HEK293 (cell line): ENCODE data around the gene SLC25A30.

ENCODE experiments used
- CTCF ChIA-PET: fragments of 350-600 bp; formaldehyde crosslinking; extraction: SDS; loops from one replicate; lab custom pipeline; 2021; ENCODE audit warnings: antibody characterized with exemption; lab: Yijun Ruan, JAX
- POLR2A ChIA-PET: fragments of 300-600 bp; formaldehyde crosslinking; extraction: SDS; loops from one replicate; lab custom pipeline; 2020; ENCODE audit warnings: antibody characterized with exemption, inconsistent platforms; lab: Yijun Ruan, JAX
- H3K27ac ChIP-seq: fragments of 200-500 bp; sonication (Bioruptor generic); 2 replicates; pipeline ENCODE4 v1.5.1; 2014; ENCODE audit warnings: low read depth, low read length, control low read depth, inconsistent platforms; ENCODE audit errors: extremely low read depth
- H3K36me3 ChIP-seq, 2 experiments: fragments of 200-500 bp in 1 of 2; sonication (Bioruptor generic) in 1 of 2; 1 replicate in 1 of 2; 2 replicates in 1 of 2; pipeline ENCODE4 v1.5.1; 2014 to 2017; ENCODE audit warnings: inconsistent platforms in 2 of 2, low read length in 2 of 2; ENCODE audit not compliant: control insufficient read depth in 2 of 2, insufficient read depth in 1 of 2
- H3K4me1 ChIP-seq: fragments of 200-500 bp; sonication (Bioruptor generic); 2 replicates; pipeline ENCODE4 v1.5.1; 2014; ENCODE audit warnings: mild to moderate bottlenecking, low read length, inconsistent platforms; ENCODE audit not compliant: control insufficient read depth, insufficient read depth
- H3K4me3 ChIP-seq: 2 replicates; pipeline ENCODE4 v1.5.1; 2011; ENCODE audit warnings: low read depth, mild to moderate bottlenecking, control low read depth, low read length, moderate library complexity
- H3K9me3 ChIP-seq: fragments of 200-500 bp; sonication (Bioruptor generic); 2 replicates; pipeline ENCODE4 v1.5.1; 2014; ENCODE audit warnings: low read depth, low read length, inconsistent platforms; ENCODE audit not compliant: control insufficient read depth, insufficient read depth
- BCL6B ChIP-seq: fragments of 450-650 bp; formaldehyde crosslinking; IDR thresholded peaks from 2 replicates; pipeline ENCODE4 v1.5.1; 2017; ENCODE audit warnings: missing biosample characterization, missing genetic modification characterization
- GLI2 ChIP-seq: fragments of 450-650 bp; formaldehyde crosslinking; IDR thresholded peaks from 2 replicates; pipeline ENCODE4; 2017; ENCODE audit warnings: missing biosample characterization, missing genetic modification characterization, low read depth, borderline replicate concordance
- SALL2 ChIP-seq: fragments of 450-650 bp; formaldehyde crosslinking; IDR thresholded peaks from 2 replicates; pipeline ENCODE4 v1.5.0; 2017; ENCODE audit warnings: missing biosample characterization, mild to moderate bottlenecking, missing genetic modification characterization, borderline replicate concordance
- SCRT1 ChIP-seq: fragments of 450-650 bp; formaldehyde crosslinking; IDR thresholded peaks from 2 replicates; pipeline ENCODE4 v1.5.1; 2016; ENCODE audit warnings: missing biosample characterization, missing genetic modification characterization, borderline replicate concordance
- WT1 ChIP-seq: fragments of 450-650 bp; formaldehyde crosslinking; IDR thresholded peaks from 2 replicates; pipeline ENCODE4 v1.5.1; 2016; ENCODE audit warnings: missing biosample characterization, missing genetic modification characterization
- ZEB2 ChIP-seq: fragments of 450-650 bp; formaldehyde crosslinking; IDR thresholded peaks from 2 replicates; pipeline ENCODE4 v1.5.1; 2016; ENCODE audit warnings: missing biosample characterization, missing genetic modification characterization
- ZFHX2 ChIP-seq: fragments of 450-650 bp; formaldehyde crosslinking; conservative IDR thresholded peaks from 2 replicates; pipeline ENCODE4 v1.5.1; 2016; ENCODE audit warnings: missing biosample characterization, missing genetic modification characterization
- ZFP41 ChIP-seq: fragments of 450-650 bp; formaldehyde crosslinking; IDR thresholded peaks from 2 replicates; pipeline ENCODE4 v1.5.1; 2016; ENCODE audit warnings: missing biosample characterization, missing genetic modification characterization, borderline replicate concordance
- ZNF112 ChIP-seq: fragments of 450-650 bp; formaldehyde crosslinking; IDR thresholded peaks from 2 replicates; pipeline ENCODE4 v1.5.0; 2017; ENCODE audit warnings: missing biosample characterization, missing genetic modification characterization
- ZNF140 ChIP-seq: fragments of 450-650 bp; formaldehyde crosslinking; IDR thresholded peaks from 2 replicates; pipeline ENCODE4 v1.5.1; 2016; ENCODE audit warnings: missing biosample characterization, missing genetic modification characterization
- ZNF148 ChIP-seq: fragments of 450-650 bp; formaldehyde crosslinking; IDR thresholded peaks from 2 replicates; pipeline ENCODE4 v1.5.0; 2017; ENCODE audit warnings: missing biosample characterization, missing genetic modification characterization, borderline replicate concordance
- ZNF19 ChIP-seq: fragments of 450-650 bp; formaldehyde crosslinking; IDR thresholded peaks from 2 replicates; pipeline ENCODE4; 2016; ENCODE audit warnings: missing biosample characterization, missing genetic modification characterization, low read depth
- ZNF202 ChIP-seq: fragments of 450-650 bp; formaldehyde crosslinking; IDR thresholded peaks from 2 replicates; pipeline ENCODE4 v1.5.1; 2016; ENCODE audit warnings: missing biosample characterization, missing genetic modification characterization, borderline replicate concordance
- ZNF239 ChIP-seq: fragments of 450-650 bp; formaldehyde crosslinking; IDR thresholded peaks from 2 replicates; pipeline ENCODE4 v1.5.1; 2016; ENCODE audit warnings: missing biosample characterization, missing genetic modification characterization
- ZNF292 ChIP-seq: fragments of 450-650 bp; formaldehyde crosslinking; IDR thresholded peaks from 2 replicates; pipeline ENCODE4 v1.5.1; 2016; ENCODE audit warnings: low read depth, missing biosample characterization, missing genetic modification characterization, borderline replicate concordance
- ZNF302 ChIP-seq: fragments of 450-650 bp; formaldehyde crosslinking; IDR thresholded peaks from 2 replicates; pipeline ENCODE4 v1.5.1; 2016; ENCODE audit warnings: missing biosample characterization, missing genetic modification characterization, low read depth
- ZNF324 ChIP-seq: fragments of 450-650 bp; formaldehyde crosslinking; IDR thresholded peaks from 2 replicates; pipeline ENCODE4 v1.5.1; 2016; ENCODE audit warnings: missing biosample characterization, missing genetic modification characterization
- ZNF350 ChIP-seq: fragments of 450-650 bp; formaldehyde crosslinking; IDR thresholded peaks from 2 replicates; pipeline ENCODE4 v1.5.0; 2017; ENCODE audit warnings: missing biosample characterization, mild to moderate bottlenecking, missing genetic modification characterization
- ZNF366 ChIP-seq: fragments of 450-650 bp; formaldehyde crosslinking; conservative IDR thresholded peaks from 2 replicates; pipeline ENCODE4 v1.5.1; 2016; ENCODE audit warnings: missing biosample characterization, missing genetic modification characterization
- ZNF488 ChIP-seq: fragments of 450-650 bp; formaldehyde crosslinking; IDR thresholded peaks from 2 replicates; pipeline ENCODE4 v1.5.1; 2016; ENCODE audit warnings: missing biosample characterization, missing genetic modification characterization
- ZNF518A ChIP-seq: fragments of 450-650 bp; formaldehyde crosslinking; conservative IDR thresholded peaks from 2 replicates; pipeline ENCODE4 v1.5.1; 2016; ENCODE audit warnings: low read depth, missing biosample characterization, missing genetic modification characterization
- ZNF530 ChIP-seq: fragments of 450-650 bp; formaldehyde crosslinking; IDR thresholded peaks from 2 replicates; pipeline ENCODE4 v1.5.1; 2016; ENCODE audit warnings: low read depth, missing biosample characterization, missing genetic modification characterization
- ZNF660 ChIP-seq: fragments of 450-650 bp; IDR thresholded peaks from 2 replicates; pipeline ENCODE4 v1.5.1; 2018; ENCODE audit warnings: missing biosample characterization, mild to moderate bottlenecking, missing genetic modification characterization
- ZNF701 ChIP-seq: fragments of 450-650 bp; formaldehyde crosslinking; IDR thresholded peaks from 2 replicates; pipeline ENCODE4 v1.5.1; 2016; ENCODE audit warnings: missing biosample characterization, missing genetic modification characterization
- ZNF791 ChIP-seq: fragments of 450-650 bp; formaldehyde crosslinking; IDR thresholded peaks from 2 replicates; pipeline ENCODE4 v1.5.1; 2016; ENCODE audit warnings: missing biosample characterization, missing genetic modification characterization
- ZNF792 ChIP-seq: fragments of 450-650 bp; formaldehyde crosslinking; IDR thresholded peaks from 2 replicates; pipeline ENCODE4 v1.5.1; 2016; ENCODE audit warnings: missing biosample characterization, missing genetic modification characterization

SLC25A30 gene

GRCh38 chr13:45401314-45401713 lies 16.9 kb downstream of the SLC25A30 start:
- Histone ChIP-seq H3K27ac (no peak overlapping the region), H3K4me3 (no peak overlapping the region), H3K4me1 (no peaks in the 10 kb centered on the region), H3K9me3 (no peaks in the 10 kb centered on the region), H3K36me3 (peaks cover 6 to 40% of the 10 kb centered on the region in 2 experiments; a peak in 2 of 3 replicates)
- ChIA-PET CTCF (no interaction called here), POLR2A (no interaction called here)
- TF ChIP-seq BCL6B (tag by site-specific recombination) (no peak), ZNF660 (no peak), GLI2 (tag by site-specific recombination) (no peak), ZNF791 (no peak), ZNF530 (tag by site-specific recombination) (no peak), ZNF701 (tag by site-specific recombination) (no peak), ZNF302 (tag by site-specific recombination) (no peak), ZNF488 (tag by site-specific recombination) (no peak), ZFP41 (tag by site-specific recombination) (no peak), SCRT1 (tag by site-specific recombination) (no peak), ZEB2 (tag by site-specific recombination) (no peak), ZNF112 (no peak), ZFHX2 (tag by site-specific recombination) (no peak)

GRCh38 chr13:45398877-45399276 lies 19.3 kb downstream of the SLC25A30 start:
- no peaks in the 10 kb centered on the region for H3K9me3 ChIP-seq
- ChIA-PET POLR2A (no interaction called here), CTCF (interaction anchor here (0.6 to 0.7 kb wide), 4 partner anchors 23 to 1008 kb away, joined by 3 to 5 read pairs (median 4); no protein-coding TSS in a partner anchor)
- H3K4me3 ChIP-seq, result no peak overlapping the region
- TF ChIP-seq ZNF239 (tag by site-specific recombination) (no peak), ZNF140 (tag by site-specific recombination) (no peak), ZNF792 (tag by site-specific recombination) (no peak), ZNF324 (tag by site-specific recombination) (no peak), ZNF148 (no peak), SALL2 (tag by site-specific recombination) (no peak), ZNF366 (tag by site-specific recombination) (no peak), WT1 (tag by site-specific recombination) (no peak), ZNF202 (no peak), ZNF292 (tag by site-specific recombination) (no peak), ZNF350 (tag by site-specific recombination) (no peak), ZNF518A (tag by site-specific recombination) (no peak), ZNF19 (tag by site-specific recombination) (no peak)
- H3K4me1 ChIP-seq, result 0 out of 2 replicates have a peak, but pooled peaks cover under 1% of the 10 kb centered on the region
- no peak overlapping the region for H3K27ac ChIP-seq
- peaks cover 11 to 37% of the 10 kb centered on the region in 2 experiments for H3K36me3 ChIP-seq
